ENCODE results near the gene KCNK5.

Gene KCNK5

GRCh38 chr6:39240155-39240757 is 11.0 kb upstream of the KCNK5 start:
- no peak for DNase-seq (ENCODE audit: low read depth)

- DNase-seq (ENCODE audit: low read depth): no peak
Observed at GRCh38 chr6:39239527-39240154, 10.4 kb upstream of the KCNK5 start.

GRCh38 chr6:39236742-39237141 is 7.5 kb upstream of the KCNK5 start:
- DNase-seq (ENCODE audit: low read depth): no peak

- no peak for DNase-seq (ENCODE audit: low read depth)
Observed at GRCh38 chr6:39233333-39233732, 4.1 kb upstream of the KCNK5 start.

GRCh38 chr6:39231521-39232243 is 2.4 kb upstream of the KCNK5 start:
- no peak for DNase-seq (ENCODE audit: low read depth)

GRCh38 chr6:39230654-39231035 is 1.4 kb upstream of the KCNK5 start:
- no peak for DNase-seq (ENCODE audit: low read depth)

GRCh38 chr6:39228111-39228971 is 934 bp downstream of the KCNK5 start:
- DNase-seq (ENCODE audit: low read depth): no peak

- DNase-seq (ENCODE audit: low read depth): no peak
Observed at GRCh38 chr6:39227476-39227875, 1.8 kb downstream of the KCNK5 start.

GRCh38 chr6:39226639-39227329 is 2.5 kb downstream of the KCNK5 start:
- DNase-seq (ENCODE audit: low read depth): no peak

GRCh38 chr6:39225946-39226437 is 3.3 kb downstream of the KCNK5 start:
- DNase-seq (ENCODE audit: low read depth): no peak

GRCh38 chr6:39225543-39225942 is 3.7 kb downstream of the KCNK5 start:
- DNase-seq (ENCODE audit: low read depth): no peak

GRCh38 chr6:39224523-39225182 is 4.6 kb downstream of the KCNK5 start:
- no peak for DNase-seq (ENCODE audit: low read depth)

- no peak for DNase-seq (ENCODE audit: low read depth)
Observed at GRCh38 chr6:39224011-39224410, 5.3 kb downstream of the KCNK5 start.

GRCh38 chr6:39223555-39223954 is 5.7 kb downstream of the KCNK5 start:
- DNase-seq (ENCODE audit: low read depth): no peak

- DNase-seq (ENCODE audit: low read depth): no peak
Observed at GRCh38 chr6:39223061-39223460, 6.2 kb downstream of the KCNK5 start.

GRCh38 chr6:39221779-39222641 is 7.3 kb downstream of the KCNK5 start:
- no peak for DNase-seq (ENCODE audit: low read depth)

- DNase-seq (ENCODE audit: low read depth): no peak
Observed at GRCh38 chr6:39221115-39221514, 8.2 kb downstream of the KCNK5 start.

GRCh38 chr6:39218868-39219567 is 10.3 kb downstream of the KCNK5 start:
- peak; percentile 20 for DNase-seq (ENCODE audit: low read depth)

GRCh38 chr6:39217177-39217864 is 12.0 kb downstream of the KCNK5 start:
- DNase-seq (ENCODE audit: low read depth): no peak

Measured in iris pigment epithelial cell (primary cell).